Measurements from ENCODE around the gene C17orf50.
A peak's percentile ranks its signal among the peaks of the same experiment; 100 is the strongest.

C17orf50 gene

GRCh38 chr17:35760587-35760986 lies at the start of gene C17orf50:
Gene C17orf50, plus strand, starts transcription at chr17:35760887. Its CDS starts 55 bp downstream, at chr17:35760942.
- no peak for DNase-seq

GRCh38 chr17:35710950-35711349 lies 49.7 kb upstream of the C17orf50 start:
- DNase-seq, result no peak

GRCh38 chr17:35713069-35713728 lies 47.5 kb upstream of the C17orf50 start:
- no peak for DNase-seq

- DNase-seq, result no peak
Observed at GRCh38 chr17:35714988-35715387, 45.7 kb upstream of the C17orf50 start.

- no peak for DNase-seq
Observed at GRCh38 chr17:35715416-35715815, 45.3 kb upstream of the C17orf50 start.

GRCh38 chr17:35716173-35716572 lies 44.5 kb upstream of the C17orf50 start:
- no peak for DNase-seq

GRCh38 chr17:35716897-35717465 lies 43.7 kb upstream of the C17orf50 start:
- DNase-seq, result no peak

- DNase-seq, result no peak
Observed at GRCh38 chr17:35717475-35717874, 43.2 kb upstream of the C17orf50 start.

GRCh38 chr17:35723735-35724134 lies 37.0 kb upstream of the C17orf50 start:
- DNase-seq, result no peak

- DNase-seq, result no peak
Observed at GRCh38 chr17:35725058-35725457, 35.6 kb upstream of the C17orf50 start.

- DNase-seq, result no peak
Observed at GRCh38 chr17:35725802-35726126, 34.9 kb upstream of the C17orf50 start.

GRCh38 chr17:35726127-35726952 lies 34.3 kb upstream of the C17orf50 start:
- no peak for DNase-seq

GRCh38 chr17:35726953-35727460 lies 33.7 kb upstream of the C17orf50 start:
- DNase-seq, result no peak

- DNase-seq, result no peak
Observed at GRCh38 chr17:35727635-35728034, 33.1 kb upstream of the C17orf50 start.

- no peak for DNase-seq
Observed at GRCh38 chr17:35728551-35728950, 32.1 kb upstream of the C17orf50 start.

- no peak for DNase-seq
Observed at GRCh38 chr17:35729405-35729833, 31.3 kb upstream of the C17orf50 start.

- no peak for DNase-seq
Observed at GRCh38 chr17:35730400-35731005, 30.2 kb upstream of the C17orf50 start.

- peak; percentile 34 for DNase-seq
Observed at GRCh38 chr17:35731239-35731916, 29.3 kb upstream of the C17orf50 start, which contains the start of gene RASL10B. Gene RASL10B, plus strand, starts transcription at chr17:35731639. Its CDS starts 3,546 bp downstream, at chr17:35735185.

- no peak for DNase-seq
Observed at GRCh38 chr17:35731917-35732805, 28.5 kb upstream of the C17orf50 start.

- DNase-seq, result no peak
Observed at GRCh38 chr17:35732806-35733136, 27.9 kb upstream of the C17orf50 start.

GRCh38 chr17:35733366-35733765 lies 27.3 kb upstream of the C17orf50 start:
- DNase-seq, result no peak

GRCh38 chr17:35734396-35734795 lies 26.3 kb upstream of the C17orf50 start:
- DNase-seq, result no peak

Measured in activated gamma-delta T cell treated with Interleukin-2 at 50 U/mL for 16 hours (primary cell).